GM19023 (cell line): ENCODE measurements around the gene SPTLC1.
A peak's percentile ranks its signal among the peaks of the same experiment; 100 is the strongest.
"Not testable (repeated sequence)": the region's sequence is repeated elsewhere in the genome, so short reads cannot be mapped to it uniquely, and the experiment has no call there.

Source experiments
- ATAC-seq: cut with Tn5 transposase; IDR thresholded peaks from one replicate; pipeline ENCODE4 v1.9.1; 2021; ENCODE audit warnings: mild to moderate bottlenecking, moderate library complexity; ENCODE audit not compliant: unreplicated experiment

Gene SPTLC1

GRCh38 chr9:92115071-92115858 lies at the start of gene SPTLC1:
SPTLC1 (minus strand) TSS chr9:92115413; CDS start chr9:92115370, 43 bp downstream.
- peak; percentile 95 for ATAC-seq

- ATAC-seq, result no peak
Observed at GRCh38 chr9:92164975-92165374, 49.8 kb upstream of the SPTLC1 start.

- ATAC-seq, result no peak
Observed at GRCh38 chr9:92164490-92164889, 49.3 kb upstream of the SPTLC1 start.

- ATAC-seq, result no peak
Observed at GRCh38 chr9:92163276-92163675, 48.1 kb upstream of the SPTLC1 start.

GRCh38 chr9:92160786-92161185 lies 45.6 kb upstream of the SPTLC1 start:
- ATAC-seq, result no peak

GRCh38 chr9:92159058-92159457 lies 43.8 kb upstream of the SPTLC1 start:
- no peak for ATAC-seq

GRCh38 chr9:92158097-92158601 lies 42.9 kb upstream of the SPTLC1 start:
- ATAC-seq, result no peak

GRCh38 chr9:92155736-92156135 lies 40.5 kb upstream of the SPTLC1 start:
- ATAC-seq, result not testable (repeated sequence)

- no peak for ATAC-seq
Observed at GRCh38 chr9:92155221-92155620, 40.0 kb upstream of the SPTLC1 start.

- ATAC-seq, result not testable (repeated sequence)
Observed at GRCh38 chr9:92153466-92154415, 38.5 kb upstream of the SPTLC1 start.

GRCh38 chr9:92151691-92152393 lies 36.6 kb upstream of the SPTLC1 start:
- ATAC-seq, result no peak

GRCh38 chr9:92150501-92151470 lies 35.6 kb upstream of the SPTLC1 start:
- ATAC-seq, result not testable (repeated sequence)

- no peak for ATAC-seq
Observed at GRCh38 chr9:92147852-92148180, 32.6 kb upstream of the SPTLC1 start.

- ATAC-seq, result peak; percentile 82
Observed at GRCh38 chr9:92147030-92147851, 32.0 kb upstream of the SPTLC1 start.

GRCh38 chr9:92146610-92147009 lies 31.4 kb upstream of the SPTLC1 start:
- no peak for ATAC-seq

GRCh38 chr9:92145784-92146183 lies 30.6 kb upstream of the SPTLC1 start:
- not testable (repeated sequence) for ATAC-seq

GRCh38 chr9:92142329-92142728 lies 27.1 kb upstream of the SPTLC1 start:
- ATAC-seq, result no peak

GRCh38 chr9:92141144-92142129 lies 26.2 kb upstream of the SPTLC1 start:
- ATAC-seq, result no peak
